NK-92 treated with Interleukin-12 subunit alpha and Interleukin-12 subunit beta, amount 100 ng/mL, for 24 hours (cell line): ENCODE results near the gene TMEM242.
"Not testable (repeated sequence)": the region's sequence is repeated elsewhere in the genome, so short reads cannot be mapped to it uniquely, and the experiment has no call there.

Experiments
- DNase-seq: peaks from one replicate; lab custom pipeline; 2025; lab: John Stamatoyannopoulos, UW

Gene TMEM242

GRCh38 chr6:157323255-157323965, at the start of gene TMEM242:
Gene TMEM242 (minus strand): TSS chr6:157323519. CDS start chr6:157323499, 20 bp downstream.
- no peak for DNase-seq

- DNase-seq = no peak
These were observed 49.4 kb upstream of the TMEM242 start for GRCh38 chr6:157372501-157373280.

GRCh38 chr6:157370755-157371154, 47.4 kb upstream of the TMEM242 start:
- DNase-seq = no peak

- DNase-seq = no peak
These were observed 45.2 kb upstream of the TMEM242 start for GRCh38 chr6:157368359-157369049.

GRCh38 chr6:157366648-157367047, 43.3 kb upstream of the TMEM242 start:
- no peak for DNase-seq

- no peak for DNase-seq
These were observed 41.4 kb upstream of the TMEM242 start for GRCh38 chr6:157364705-157365104.

GRCh38 chr6:157361886-157362285, 38.6 kb upstream of the TMEM242 start:
- DNase-seq = no peak

GRCh38 chr6:157358287-157358686, 35.0 kb upstream of the TMEM242 start:
- no peak for DNase-seq

- DNase-seq = no peak
These were observed 23.1 kb upstream of the TMEM242 start for GRCh38 chr6:157346373-157346772.

GRCh38 chr6:157343732-157344131, 20.4 kb upstream of the TMEM242 start:
- no peak for DNase-seq

GRCh38 chr6:157339432-157339831, 16.1 kb upstream of the TMEM242 start:
- DNase-seq = no peak

- no peak for DNase-seq
These were observed 14.4 kb upstream of the TMEM242 start for GRCh38 chr6:157337751-157338150.

GRCh38 chr6:157337276-157337675, 14.0 kb upstream of the TMEM242 start:
- DNase-seq = not testable (repeated sequence)

- no peak for DNase-seq
These were observed 12.5 kb upstream of the TMEM242 start for GRCh38 chr6:157335829-157336228.

- no peak for DNase-seq
These were observed 10.6 kb upstream of the TMEM242 start for GRCh38 chr6:157333956-157334355.

- no peak for DNase-seq
These were observed 10.2 kb upstream of the TMEM242 start for GRCh38 chr6:157333537-157333936.

GRCh38 chr6:157332813-157333212, 9.5 kb upstream of the TMEM242 start:
- no peak for DNase-seq

GRCh38 chr6:157330831-157331230, 7.5 kb upstream of the TMEM242 start:
- DNase-seq = no peak

GRCh38 chr6:157329829-157330228, 6.5 kb upstream of the TMEM242 start:
- DNase-seq = no peak

GRCh38 chr6:157328108-157328692, 4.9 kb upstream of the TMEM242 start:
- DNase-seq = no peak

GRCh38 chr6:157326979-157327378, 3.7 kb upstream of the TMEM242 start:
- no peak for DNase-seq

- DNase-seq = no peak
These were observed 1.9 kb upstream of the TMEM242 start for GRCh38 chr6:157325069-157325805.
